WTC11 (cell line): ENCODE measurements around the gene ZNF276. TPM values are rescaled to one million over a fixed set of nuclear protein-coding genes. Genes with fewer than 3 reads are reported as not detected.

Source experiments
- ATAC-seq: fragments of 200-7000 bp; cut with Tn5 transposase; 2 replicates; pipeline ENCODE4 v1.10.0; 2021; ENCODE audit warnings: mild to moderate bottlenecking, moderate library complexity
- CTCF ChIA-PET: fragments of 300-600 bp; sonication (Branson Sonifier 250); formaldehyde crosslinking; loops from one replicate; lab custom pipeline; 2021; ENCODE audit warnings: antibody characterized with exemption; lab: Charles Lee
- POLR2A ChIA-PET: fragments of 350-600 bp; sonication (Branson Sonifier 250); formaldehyde crosslinking; loops from one replicate; lab custom pipeline; 2021; ENCODE audit warnings: antibody characterized with exemption; lab: Charles Lee
- DNase-seq: peaks from one replicate; pipeline ENCODE4 v3.0.0; 2021; ENCODE audit warnings: low spot score
- H3K27ac Mint-ChIP-seq: 2 replicates; pipeline ENCODE4 v1.8.0; 2021; ENCODE audit warnings: mixed read lengths
- H3K27me3 Mint-ChIP-seq: 2 replicates; pipeline ENCODE4 v1.8.0; 2021; ENCODE audit warnings: low read depth, mild to moderate bottlenecking, moderate library complexity, mixed read lengths
- H3K36me3 Mint-ChIP-seq: 2 replicates; pipeline ENCODE4 v1.8.0; 2021; ENCODE audit warnings: mixed read lengths
- H3K4me1 Mint-ChIP-seq: 2 replicates; pipeline ENCODE4 v1.8.0; 2022; ENCODE audit warnings: mixed read lengths
- H3K4me3 Mint-ChIP-seq: 2 replicates; pipeline ENCODE4 v1.8.0; 2021; ENCODE audit warnings: mild to moderate bottlenecking, moderate library complexity, mixed read lengths
- H3K9me3 Mint-ChIP-seq: 2 replicates; pipeline ENCODE4 v1.8.0; 2021; ENCODE audit warnings: mixed read lengths
- ARID4B ChIP-seq: sonication (generic); formaldehyde crosslinking; IDR thresholded peaks from 2 replicates; pipeline ENCODE4 v1.8.0; 2023; ENCODE audit warnings: missing genetic modification reagents, mild to moderate bottlenecking, borderline replicate concordance
- ATF3 ChIP-seq: sonication (generic); formaldehyde crosslinking; conservative IDR thresholded peaks from 2 replicates; pipeline ENCODE4 v1.8.1; 2022; ENCODE audit warnings: mild to moderate bottlenecking, missing genetic modification reagents
- ATF6 ChIP-seq: sonication (generic); formaldehyde crosslinking; IDR thresholded peaks from 2 replicates; pipeline ENCODE4 v1.8.1; 2023; ENCODE audit warnings: mild to moderate bottlenecking, missing genetic modification reagents
- CDX4 ChIP-seq: fragments of 250-450 bp; sonication (Bioruptor Pico); IDR thresholded peaks from 2 replicates; pipeline ENCODE4 v1.9.0; 2021; ENCODE audit warnings: moderate library complexity, mild to moderate bottlenecking, inconsistent platforms, borderline replicate concordance
- CREB1 ChIP-seq: sonication (generic); formaldehyde crosslinking; IDR thresholded peaks from 2 replicates; pipeline ENCODE4 v1.8.0; 2023; ENCODE audit warnings: mild to moderate bottlenecking, missing genetic modification reagents
- CTCF ChIP-seq: fragments of 200-600 bp; IDR thresholded peaks from 2 replicates; pipeline ENCODE4 v1.8.0; 2022; ENCODE audit warnings: antibody characterized with exemption
- ELF4 ChIP-seq: sonication (generic); formaldehyde crosslinking; IDR thresholded peaks from 2 replicates; pipeline ENCODE4 v1.8.1; 2022; ENCODE audit warnings: low read depth, mild to moderate bottlenecking, moderate library complexity, missing genetic modification reagents
- GTF2I ChIP-seq: fragments of 250-450 bp; sonication (Bioruptor Pico); conservative IDR thresholded peaks from 2 replicates; pipeline ENCODE4 v1.4.0; 2021; ENCODE audit warnings: mild to moderate bottlenecking
- IRF2 ChIP-seq: sonication (generic); formaldehyde crosslinking; IDR thresholded peaks from 2 replicates; pipeline ENCODE4 v1.8.0; 2022; ENCODE audit warnings: low read depth, missing genetic modification reagents, borderline replicate concordance
- MXD4 ChIP-seq: fragments of 250-450 bp; sonication (Bioruptor Pico); IDR thresholded peaks from 2 replicates; pipeline ENCODE4 v1.8.0; 2021; ENCODE audit warnings: mild to moderate bottlenecking, moderate library complexity, borderline replicate concordance
- NFATC4 ChIP-seq: fragments of 250-450 bp; sonication (Bioruptor Pico); IDR thresholded peaks from 2 replicates; pipeline ENCODE4 v1.9.0; 2021; ENCODE audit warnings: mild to moderate bottlenecking
- NR1H2 ChIP-seq: sonication (generic); formaldehyde crosslinking; IDR thresholded peaks from 2 replicates; pipeline ENCODE4 v1.9.0; 2021; ENCODE audit warnings: mild to moderate bottlenecking, moderate library complexity, missing genetic modification reagents
- OVOL2 ChIP-seq: fragments of 250-450 bp; sonication (Bioruptor Pico); IDR thresholded peaks from 2 replicates; pipeline ENCODE4 v1.9.0; 2021; ENCODE audit warnings: mild to moderate bottlenecking, borderline replicate concordance
- RELA ChIP-seq: sonication (generic); formaldehyde crosslinking; IDR thresholded peaks from 2 replicates; pipeline ENCODE4 v1.8.1; 2022; ENCODE audit warnings: missing genetic modification reagents, mild to moderate bottlenecking, borderline replicate concordance
- SMAD3 ChIP-seq: sonication (generic); formaldehyde crosslinking; IDR thresholded peaks from 2 replicates; pipeline ENCODE4 v1.8.0; 2022; ENCODE audit warnings: missing genetic modification reagents, mild to moderate bottlenecking, borderline replicate concordance
- SOX15 ChIP-seq: fragments of 250-450 bp; sonication (Bioruptor Pico); IDR thresholded peaks from 2 replicates; pipeline ENCODE4 v1.9.0; 2021; ENCODE audit warnings: mild to moderate bottlenecking
- TCF7 ChIP-seq: sonication (generic); formaldehyde crosslinking; IDR thresholded peaks from 2 replicates; pipeline ENCODE4 v1.8.0; 2022; ENCODE audit warnings: mild to moderate bottlenecking, low read depth, missing genetic modification reagents, moderate library complexity
- TEAD1 ChIP-seq: sonication (generic); formaldehyde crosslinking; IDR thresholded peaks from 2 replicates; pipeline ENCODE4 v1.8.0; 2022; ENCODE audit warnings: mild to moderate bottlenecking, missing genetic modification reagents
- TEAD4 ChIP-seq: sonication (generic); formaldehyde crosslinking; IDR thresholded peaks from 2 replicates; pipeline ENCODE4 v1.8.0; 2022; ENCODE audit warnings: mild to moderate bottlenecking, missing genetic modification reagents
- ZNF317 ChIP-seq: sonication (generic); formaldehyde crosslinking; IDR thresholded peaks from 2 replicates; pipeline ENCODE4 v1.8.1; 2023; ENCODE audit warnings: low read depth, mild to moderate bottlenecking, moderate library complexity, missing genetic modification reagents, borderline replicate concordance
- ZNF512 ChIP-seq: sonication (generic); formaldehyde crosslinking; IDR thresholded peaks from 2 replicates; pipeline ENCODE4 v1.8.1; 2022; ENCODE audit warnings: missing genetic modification reagents, borderline replicate concordance
- ZNF671 ChIP-seq: fragments of 250-450 bp; sonication (Bioruptor Pico); IDR thresholded peaks from 2 replicates; pipeline ENCODE4 v1.8.0; 2021; ENCODE audit warnings: mild to moderate bottlenecking
- total RNA-seq: library from RNA; stranded (reverse); gene quantifications from 3 replicates; pipeline ENCODE4 v1.2.3, GENCODE V29; 2021

The ZNF276 gene
- total RNA-seq, 1 experiment from 2014 or later: 16.6 TPM

GRCh38 chr16:89761304-89761922 is 40.1 kb downstream of the ZNF276 start (continued):
- no peak for TF ChIP-seq OVOL2
- TF ChIP-seq IRF2 (CRISPR knock-in tag): no peak
- no peak for TF ChIP-seq TCF7 (CRISPR knock-in tag)
- TF ChIP-seq MXD4 (CRISPR knock-in tag): no peak
- no peak for TF ChIP-seq ARID4B (CRISPR knock-in tag)
- TF ChIP-seq CREB1 (CRISPR knock-in tag): no peak
- TF ChIP-seq TEAD1: no peak
- TF ChIP-seq SOX15 (CRISPR knock-in tag): no peak
- TF ChIP-seq ATF3 (CRISPR knock-in tag): no peak
- TF ChIP-seq ZNF671 (CRISPR knock-in tag): no peak
- no peak for TF ChIP-seq ATF6 (CRISPR knock-in tag)
- TF ChIP-seq TEAD4 (CRISPR knock-in tag): no peak
- no peak for TF ChIP-seq NFATC4 (CRISPR knock-in tag)
- no peak for TF ChIP-seq RELA (CRISPR knock-in tag)

GRCh38 chr16:89764711-89765201 is 43.4 kb downstream of the ZNF276 start:
- ATAC-seq (no peak), DNase-seq (no peak)
- Mint-ChIP-seq H3K27ac (no peak overlapping the region), H3K27me3 (no peaks in the 10 kb centered on the region), H3K36me3 (peaks cover 77% of the 10 kb centered on the region), H3K4me1 (no peaks in the 10 kb centered on the region), H3K4me3 (no peak overlapping the region), H3K9me3 (no peaks in the 10 kb centered on the region)
- ChIA-PET POLR2A (no interaction called here), CTCF (no interaction called here)
- no peak for TF ChIP-seq ZNF512 (CRISPR knock-in tag)
- no peak for TF ChIP-seq SMAD3
- no peak for TF ChIP-seq ELF4 (CRISPR knock-in tag)
- TF ChIP-seq CTCF: no peak
- TF ChIP-seq ZNF317 (CRISPR knock-in tag): no peak
- no peak for TF ChIP-seq CDX4 (CRISPR knock-in tag)
- no peak for TF ChIP-seq TEAD4 (CRISPR knock-in tag)
- no peak for TF ChIP-seq NR1H2 (CRISPR knock-in tag)
- TF ChIP-seq SOX15 (CRISPR knock-in tag): no peak
- TF ChIP-seq TCF7 (CRISPR knock-in tag): no peak
- TF ChIP-seq GTF2I (CRISPR knock-in tag): no peak
